Endothelial cell of umbilical vein (primary cell): Measurements from ENCODE around the gene RPF1. TPM values are rescaled to one million over a fixed set of nuclear protein-coding genes. Genes with fewer than 3 reads are reported as not detected.

ENCODE experiments used
- BruUV-seq: library from RNA; stranded (reverse); fragments of 400-500 nt; replicated peaks from 2 replicates; lab custom pipeline; 2021; lab: Mats Ljungman, UMichigan
- CTCF ChIA-PET: fragments of 300-600, 350-600 bp; sonication (Branson Sonifier 250); formaldehyde crosslinking; loops from one replicate; lab custom pipeline; 2021; ENCODE audit warnings: antibody characterized with exemption, inconsistent platforms; lab: Charles Lee
- POLR2A ChIA-PET: fragments of 300-600, 350-600 bp; sonication (Branson Sonifier 250); formaldehyde crosslinking; loops from one replicate; lab custom pipeline; 2021; ENCODE audit warnings: antibody characterized with exemption, inconsistent platforms; lab: Charles Lee
- DNase-seq: peaks from one replicate; pipeline ENCODE4 v3.0.0-alpha.2; 2011; ENCODE audit warnings: low read depth, low spot score
- FAIRE-seq: peaks from 2 replicates; lab custom pipeline; 2011; peaks lifted over from hg19 to GRCh38; lab: Jason Lieb, UNC
- H2AFZ ChIP-seq: 2 replicates; pipeline ENCODE4 v1.6.0; 2012; ENCODE audit warnings: low read depth, low read length, control low read depth, inconsistent platforms
- H3K27ac ChIP-seq: 2 replicates; pipeline ENCODE4 v1.5.1; 2011; ENCODE audit warnings: low read depth, mild to moderate bottlenecking, control low read depth, low read length, moderate library complexity; ENCODE audit not compliant: insufficient read depth
- H3K27me3 ChIP-seq, 2 experiments: 2 replicates each; pipeline versions ENCODE4 v1.6.0 to v1.6.1; 2011; ENCODE audit warnings: low read length in 2 of 2, mixed read lengths in 1 of 2; ENCODE audit not compliant: control insufficient read depth in 2 of 2, insufficient read depth in 2 of 2
- H3K36me3 ChIP-seq, 2 experiments: 2 replicates in 1 of 2; 3 replicates in 1 of 2; pipeline ENCODE4 v1.5.1; 2011; ENCODE audit warnings: low read length in 2 of 2, mild to moderate bottlenecking in 1 of 2, moderate library complexity in 1 of 2; ENCODE audit not compliant: control insufficient read depth in 2 of 2, insufficient read depth in 2 of 2; ENCODE audit errors: extremely low read depth in 1 of 2
- H3K4me1 ChIP-seq: 3 replicates; pipeline ENCODE4 v1.5.1; 2011; ENCODE audit warnings: mild to moderate bottlenecking, low read length; ENCODE audit not compliant: control insufficient read depth, insufficient read depth; ENCODE audit errors: extremely low read depth
- H3K4me2 ChIP-seq: 2 replicates; pipeline ENCODE4 v1.6.1; 2011; ENCODE audit warnings: low read length, control low read depth, mixed read lengths; ENCODE audit not compliant: insufficient read depth
- H3K4me3 ChIP-seq, 3 experiments: fragments of 200-600 bp in 1 of 3; sonication (generic), shearing (Covaris generic) in 1 of 3; replicated peaks in 1 of 3; 2 replicates each; pipeline ENCODE4 v1.5.1; 2011 to 2016; ENCODE audit warnings: control low read depth in 3 of 3, low read length in 3 of 3, mild to moderate bottlenecking in 2 of 3, inconsistent platforms in 1 of 3, low read depth in 1 of 3, moderate library complexity in 1 of 3; ENCODE audit not compliant: insufficient read depth in 1 of 3
- H3K79me2 ChIP-seq: 2 replicates; pipeline ENCODE4 v1.6.0; 2012; ENCODE audit warnings: low read length, inconsistent platforms; ENCODE audit not compliant: control insufficient read depth, insufficient read depth
- H3K9ac ChIP-seq: replicated peaks from 2 replicates; pipeline ENCODE3; 2011; ENCODE audit warnings: low read length, control low read depth; ENCODE audit not compliant: insufficient read depth; ENCODE audit errors: extremely low read depth
- H3K9me1 ChIP-seq: replicated peaks from 3 replicates; pipeline ENCODE4 v1.6.0; 2011; ENCODE audit warnings: mild to moderate bottlenecking, low read length; ENCODE audit not compliant: control insufficient read depth, insufficient read depth; ENCODE audit errors: extremely low read depth
- H3K9me3 ChIP-seq: replicated peaks from 2 replicates; pipeline ENCODE4 v1.5.1; 2012; ENCODE audit warnings: low read length, inconsistent platforms; ENCODE audit not compliant: control insufficient read depth, insufficient read depth
- H4K20me1 ChIP-seq: replicated peaks from 2 replicates; pipeline ENCODE3; 2011; ENCODE audit warnings: mild to moderate bottlenecking, low read length; ENCODE audit not compliant: control insufficient read depth, insufficient read depth; ENCODE audit errors: extremely low read depth
- EZH2 ChIP-seq: IDR thresholded peaks from 2 replicates; pipeline ENCODE4 v1.6.1; 2012; ENCODE audit warnings: borderline replicate concordance, low read depth, mild to moderate bottlenecking, moderate library complexity, low read length, inconsistent platforms; ENCODE audit not compliant: severe bottlenecking
- FOS ChIP-seq: IDR thresholded peaks from 2 replicates; pipeline ENCODE4 v1.6.1; 2011; ENCODE audit warnings: mild to moderate bottlenecking, low read length, moderate library complexity, borderline replicate concordance; ENCODE audit not compliant: insufficient read depth
- GATA2 ChIP-seq: IDR thresholded peaks from 2 replicates; pipeline ENCODE4 v1.7.0; 2011; ENCODE audit warnings: low read depth, mild to moderate bottlenecking, moderate library complexity, mixed read lengths, low read length; ENCODE audit not compliant: insufficient read length, insufficient read depth
- JUN ChIP-seq: IDR thresholded peaks from 2 replicates; pipeline ENCODE4 v1.6.1; 2011; ENCODE audit warnings: borderline replicate concordance, low read depth; ENCODE audit not compliant: insufficient read length, insufficient read depth
- POLR2AphosphoS5 ChIP-seq: IDR thresholded peaks from 2 replicates; pipeline ENCODE4 v1.6.1; 2012; ENCODE audit warnings: low read depth, mild to moderate bottlenecking, control low read depth, low read length, moderate library complexity; ENCODE audit not compliant: insufficient read depth
- dilution Hi-C: fragments of 300-500 bp; cut with MboI; formaldehyde crosslinking; loops from one replicate; pipeline ENCODE4 v1.15.0; 2019; ENCODE audit warnings: low sequenced_read_pairs; ENCODE audit not compliant: extremely low pct_ligation_motif_present
- intact Hi-C: fragments of 100-400 bp; cut with micrococcal nuclease; formaldehyde crosslinking; loops from one replicate; pipeline ENCODE4 v1.10.0; 2022
- polyA plus RNA-seq, 4 experiments: library from polyadenylated mRNA; depleted of rRNA in 3 of 4; stranded (reverse) in 3 of 4; unstranded in 1 of 4; fragments of >200 nt; gene quantifications; 2 replicates each; pipeline versions ENCODE4 v1.2.1 to v1.2.3, GENCODE V29; 2011 to 2012; ENCODE audit warnings: missing spikeins in 1 of 4
- total RNA-seq: library from RNA; stranded (reverse); gene quantifications from 2 replicates; pipeline ENCODE4 v1.2.3, GENCODE V29; 2021

The RPF1 gene
- total and polyA plus RNA-seq, 2 donors (not counting 3 experiments of a cell fraction or from before 2014, with no cell fraction given) = 15.3 to 32.6 TPM

DNA sequence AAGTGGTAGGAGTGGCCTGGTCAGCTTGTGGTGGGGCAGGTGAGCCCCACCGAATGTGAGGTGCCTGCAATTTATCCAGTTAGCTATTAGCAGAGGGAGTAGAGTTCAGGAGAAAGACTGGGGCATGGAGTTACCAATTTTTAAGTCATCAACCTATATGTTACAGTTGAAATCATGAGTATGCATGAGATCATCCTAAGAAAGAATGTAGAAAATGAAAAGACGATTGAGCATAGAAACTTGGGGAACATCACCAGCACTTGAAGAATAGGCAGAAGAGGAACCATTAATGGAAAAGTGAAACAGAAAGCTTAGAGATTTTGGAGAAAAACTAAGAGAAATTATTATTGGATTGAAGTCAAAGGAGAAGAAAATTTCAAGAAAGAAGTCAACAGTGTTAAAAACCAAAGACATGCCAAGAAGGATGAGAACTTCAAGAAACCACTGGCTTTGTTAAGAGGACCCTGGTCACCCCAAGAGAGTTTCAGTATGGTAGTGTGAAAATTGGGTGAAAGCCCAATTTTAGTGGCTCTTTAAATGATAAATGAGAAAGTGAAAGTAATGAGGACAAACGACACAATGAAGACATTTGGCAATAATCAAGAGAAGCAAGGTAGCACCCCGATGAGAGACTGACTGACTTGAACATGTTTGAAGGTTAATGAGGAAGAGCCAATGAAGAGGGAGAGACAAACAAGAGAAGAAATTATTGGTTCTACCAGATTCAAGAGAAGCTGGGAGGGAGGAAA, 44.1 kb upstream of the RPF1 start:
- Histone ChIP-seq H3K36me3 (no peaks in the 10 kb centered on the region), H2AFZ (peak overlapping the region; percentile 45), H3K9ac (no peak overlapping the region), H3K4me1 (peaks cover 5% of the 10 kb centered on the region), H4K20me1 (no peaks in the 10 kb centered on the region), H3K4me3 (no peak overlapping the region), H3K9me3 (no peaks in the 10 kb centered on the region), H3K9me1 (no peaks in the 10 kb centered on the region), H3K27me3 (no peaks in the 10 kb centered on the region), H3K79me2 (no peaks in the 10 kb centered on the region), H3K4me2 (no peak overlapping the region), H3K27ac (no peak overlapping the region)
- POLR2A ChIA-PET = interaction anchor here (0.7 kb wide), 1 partner anchor 273 kb away, joined by 4 read pairs; no protein-coding TSS in a partner anchor
- CTCF ChIA-PET = interaction anchor here (1.2 to 10.9 kb wide), 8 partner anchors 133 to 501 kb away, joined by 3 to 201 read pairs (median 10); partner anchors contain the start of genes PRKACB and SAMD13
- dilution Hi-C loops = loop anchor here (25.0 kb wide), 2 partner anchors 177 to 298 kb away; partner anchors contain the start of gene PRKACB
- intact Hi-C loops = loop anchor here (5.0 to 10.0 kb wide), 4 partner anchors 223 to 528 kb away; partner anchors contain the start of gene TTLL7
- TF ChIP-seq JUN = no peak
- no peak for TF ChIP-seq GATA2
- DNase-seq (no peak), FAIRE-seq (no peak)
- BruUV-seq = no TSS peak

- POLR2A ChIA-PET = no interaction called here
- FAIRE-seq = no peak
- BruUV-seq = no TSS peak
- Histone ChIP-seq H2AFZ (no peak overlapping the region), H3K27ac (no peak overlapping the region), H3K27me3 (no peaks in the 10 kb centered on the region), H3K4me1 (peaks cover 5% of the 10 kb centered on the region), H3K4me3 (no peak overlapping the region), H3K79me2 (no peaks in the 10 kb centered on the region), H3K9me3 (no peaks in the 10 kb centered on the region), H3K9ac (no peak overlapping the region), H3K4me2 (no peak overlapping the region), H3K9me1 (no peaks in the 10 kb centered on the region), H4K20me1 (no peaks in the 10 kb centered on the region), H3K36me3 (no peaks in the 10 kb centered on the region)
- DNase-seq = no peak
- TF ChIP-seq POLR2AphosphoS5 (no peak), FOS (no peak), GATA2 (no peak), EZH2 (no peak)
- intact Hi-C loops (loop anchor here (10.0 kb wide), 1 partner anchor 442 kb away; the partner anchor contains the start of gene TTLL7), dilution Hi-C loops (loop anchor here (25.0 kb wide), 2 partner anchors 175 to 300 kb away; partner anchors contain the start of gene PRKACB)
- CTCF ChIA-PET = interaction anchor here (0.6 to 10.9 kb wide), 8 partner anchors 167 to 528 kb away, joined by 3 to 201 read pairs (median 7); partner anchors contain the start of gene PRKACB
Observed at GRCh38 chr1:84436876-84437655, 42.0 kb upstream of the RPF1 start.
